ENCODE measurements around the gene ATPAF1. TPM values are rescaled to one million over a fixed set of nuclear protein-coding genes. Genes with fewer than 3 reads are reported as not detected.

Gene ATPAF1
- total RNA-seq, 2 donors from 2014 or later, result 56.1 to 84.2 TPM

DNA sequence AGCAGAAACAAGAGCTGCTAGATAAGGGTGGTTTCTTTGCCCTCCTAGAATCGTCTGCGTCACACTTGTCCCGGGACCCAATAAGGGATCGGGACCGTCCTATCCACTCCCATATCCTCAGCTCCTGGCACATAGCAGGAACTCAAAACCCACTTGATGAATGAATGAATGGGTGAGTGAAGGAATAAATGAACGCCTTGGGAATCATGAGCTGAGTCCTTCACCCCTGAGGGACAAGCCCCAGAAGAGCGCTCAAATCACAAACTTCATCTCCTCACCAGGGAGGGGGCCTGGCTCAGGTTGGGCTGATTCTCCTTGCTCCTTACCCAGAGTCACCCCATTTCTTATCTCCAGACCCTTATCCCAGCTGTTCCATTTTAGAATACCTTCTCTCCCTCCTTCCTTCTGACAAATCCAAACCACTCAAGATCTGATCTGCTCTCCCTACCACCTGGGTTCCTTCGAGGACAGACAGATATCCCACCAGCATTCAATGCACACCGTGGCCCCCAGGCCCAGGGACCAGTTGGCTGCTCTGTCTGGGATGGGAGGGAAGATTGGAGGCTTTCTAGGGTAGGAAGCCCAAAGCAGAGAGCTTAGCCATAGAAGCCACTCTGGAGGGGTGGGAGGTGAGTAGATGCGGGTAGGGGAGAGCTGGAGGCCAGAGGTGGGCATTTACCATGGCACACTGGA, 50.9 kb downstream of the ATPAF1 start:
- no peak overlapping the region for H3K27ac Mint-ChIP-seq
- no peak overlapping the region for H3K27ac ChIP-seq (ENCODE audit: low read depth, low read length)

DNA sequence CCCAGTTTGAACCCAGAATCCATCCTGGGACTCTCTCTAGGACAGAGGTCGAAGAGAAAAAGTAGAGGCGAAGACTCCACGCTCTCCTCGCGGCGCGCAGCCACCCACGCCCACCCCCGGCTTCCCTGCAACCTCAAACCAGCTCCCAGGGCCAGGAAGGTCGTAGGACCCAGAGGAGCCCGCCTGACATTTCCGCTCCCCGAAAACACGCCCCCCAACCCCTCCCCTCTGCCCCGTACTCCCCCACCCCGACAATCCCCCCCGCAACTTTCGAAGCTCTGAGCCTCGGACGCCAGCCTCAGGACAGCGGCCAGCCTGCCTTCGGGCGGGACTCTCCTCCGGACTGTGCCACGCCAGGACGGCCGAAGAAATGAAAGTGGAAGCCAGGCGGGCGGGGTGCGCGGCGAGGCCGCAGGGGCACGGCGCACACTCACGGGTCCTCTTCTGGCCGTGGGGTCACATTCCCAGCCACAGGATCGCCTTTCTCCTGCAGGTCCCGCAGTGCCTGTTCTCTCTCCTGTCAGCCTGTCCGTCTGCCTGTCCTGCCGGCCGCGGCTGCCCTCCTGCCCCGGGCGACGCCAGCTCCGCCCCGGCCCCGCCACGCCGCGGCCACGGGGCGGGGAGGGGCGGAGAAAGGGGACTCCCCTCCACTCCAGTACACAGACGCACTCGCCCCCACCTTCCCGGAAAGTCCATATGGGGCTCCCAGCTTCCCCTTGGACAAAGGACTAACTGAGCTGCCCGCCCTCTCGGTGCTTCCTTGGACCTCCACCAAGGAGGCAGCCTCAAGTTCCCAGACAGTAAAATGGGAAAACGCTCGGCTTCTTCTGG, 51.7 kb downstream of the ATPAF1 start, which contains the start of gene MOB3C:
MOB3C (minus strand) TSS at position 535 of the 831 bp plus-strand sequence. CDS start 3,490 bp downstream, outside the sequence.
- Histone ChIP-seq H3K36me3 (ENCODE audit: control insufficient read depth, insufficient read depth, low read length) (no peaks in the 10 kb centered on the region), H3K27ac (ENCODE audit: low read depth, low read length) (no peak within 1 kb of the TSS), H3K9ac (ENCODE audit: extremely low read depth, low read length, poor library complexity, severe bottlenecking) (no peak within 1 kb of the TSS), H3K4me1 (ENCODE audit: control insufficient read depth, insufficient read depth, low read length) (peaks cover 7% of the 10 kb centered on the region), H3K9me3 (ENCODE audit: control insufficient read depth, low read length) (no peaks in the 10 kb centered on the region), H3K4me3 (ENCODE audit: low read length) (peak within 1 kb of the TSS; percentile 77), H3K27me3 (ENCODE audit: control insufficient read depth, insufficient read depth, low read length, poor library complexity, severe bottlenecking) (peaks cover 36% of the 10 kb centered on the region)
- H3K27me3 Mint-ChIP-seq (ENCODE audit: insufficient read depth), result peaks cover 49% of the 10 kb centered on the region
- H3K9me3 Mint-ChIP-seq, result no peaks in the 10 kb centered on the region
- TF ChIP-seq, protein P1, sequence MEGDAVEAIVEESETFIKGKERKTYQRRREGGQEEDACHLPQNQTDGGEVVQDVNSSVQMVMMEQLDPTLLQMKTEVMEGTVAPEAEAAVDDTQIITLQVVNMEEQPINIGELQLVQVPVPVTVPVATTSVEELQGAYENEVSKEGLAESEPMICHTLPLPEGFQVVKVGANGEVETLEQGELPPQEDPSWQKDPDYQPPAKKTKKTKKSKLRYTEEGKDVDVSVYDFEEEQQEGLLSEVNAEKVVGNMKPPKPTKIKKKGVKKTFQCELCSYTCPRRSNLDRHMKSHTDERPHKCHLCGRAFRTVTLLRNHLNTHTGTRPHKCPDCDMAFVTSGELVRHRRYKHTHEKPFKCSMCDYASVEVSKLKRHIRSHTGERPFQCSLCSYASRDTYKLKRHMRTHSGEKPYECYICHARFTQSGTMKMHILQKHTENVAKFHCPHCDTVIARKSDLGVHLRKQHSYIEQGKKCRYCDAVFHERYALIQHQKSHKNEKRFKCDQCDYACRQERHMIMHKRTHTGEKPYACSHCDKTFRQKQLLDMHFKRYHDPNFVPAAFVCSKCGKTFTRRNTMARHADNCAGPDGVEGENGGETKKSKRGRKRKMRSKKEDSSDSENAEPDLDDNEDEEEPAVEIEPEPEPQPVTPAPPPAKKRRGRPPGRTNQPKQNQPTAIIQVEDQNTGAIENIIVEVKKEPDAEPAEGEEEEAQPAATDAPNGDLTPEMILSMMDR (conservative IDR thresholded peaks at IDR 0.05), result no peak
- H3K4me3 Mint-ChIP-seq, result peak within 1 kb of the TSS; percentile 69
- peaks cover 18% of the 10 kb centered on the region for H3K4me1 Mint-ChIP-seq
- DNase-seq, result peak; percentile 82
- no peak within 1 kb of the TSS for H3K27ac Mint-ChIP-seq
- no peaks in the 10 kb centered on the region for H3K36me3 Mint-ChIP-seq (ENCODE audit: low read depth)
- 8 to 9% methylated on average over 15 to 61 of the region's 62 CpGs for WGBS, 2 experiments (ENCODE audit: insufficient coverage in 1 of 2, insufficient read length in 1 of 2)

More for the DNA sequence above, 50.9 kb downstream of the ATPAF1 start:
- Mint-ChIP-seq H3K36me3 (ENCODE audit: low read depth) (no peaks in the 10 kb centered on the region), H3K27me3 (ENCODE audit: insufficient read depth) (peaks cover 49% of the 10 kb centered on the region), H3K4me1 (peaks cover 15% of the 10 kb centered on the region), H3K4me3 (peak overlapping the region; percentile 69), H3K9me3 (no peaks in the 10 kb centered on the region)
- Histone ChIP-seq H3K27me3 (ENCODE audit: control insufficient read depth, insufficient read depth, low read length, poor library complexity, severe bottlenecking) (peaks cover 36% of the 10 kb centered on the region), H3K36me3 (ENCODE audit: control insufficient read depth, insufficient read depth, low read length) (no peaks in the 10 kb centered on the region), H3K9ac (ENCODE audit: extremely low read depth, low read length, poor library complexity, severe bottlenecking) (no peak overlapping the region), H3K4me1 (ENCODE audit: control insufficient read depth, insufficient read depth, low read length) (peaks cover 7% of the 10 kb centered on the region), H3K9me3 (ENCODE audit: control insufficient read depth, low read length) (no peaks in the 10 kb centered on the region), H3K4me3 (ENCODE audit: low read length) (peak overlapping the region; percentile 77)
- WGBS, 2 experiments (ENCODE audit: insufficient coverage in 1 of 2, insufficient read length in 1 of 2), result 63 to 72% methylated on average over 4 to 10 of the region's 10 CpGs
- no peak for DNase-seq
- TF ChIP-seq, protein P1 (conservative IDR thresholded peaks at IDR 0.05), result no peak

DNA sequence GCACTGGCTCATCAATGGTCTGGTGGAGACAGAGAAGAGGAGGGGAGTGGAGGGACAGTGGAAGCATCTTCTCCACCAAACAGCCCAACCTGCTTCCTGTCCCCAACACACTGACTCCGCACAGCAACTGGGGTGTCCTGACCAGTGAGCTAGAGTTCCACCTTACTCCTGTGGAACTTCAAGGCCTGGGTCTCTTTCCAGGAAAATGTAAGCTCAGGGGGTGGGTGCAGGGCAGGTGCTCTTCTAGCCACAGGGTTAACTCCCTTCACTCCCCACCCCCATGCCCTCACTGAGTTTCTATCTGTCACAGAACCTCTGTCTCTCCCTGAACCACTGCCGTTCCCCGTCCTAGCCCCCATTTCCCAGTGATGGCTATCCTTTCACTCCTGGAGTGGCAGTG, 52.4 kb downstream of the ATPAF1 start:
- Mint-ChIP-seq H3K9me3 (no peaks in the 10 kb centered on the region), H3K27ac (no peak overlapping the region), H3K4me1 (peaks cover 26% of the 10 kb centered on the region), H3K4me3 (peak overlapping the region; percentile 69), H3K36me3 (ENCODE audit: low read depth) (no peaks in the 10 kb centered on the region), H3K27me3 (ENCODE audit: insufficient read depth) (peaks cover 48% of the 10 kb centered on the region)
- DNase-seq, result peak; percentile 46
- TF ChIP-seq, protein P1 (conservative IDR thresholded peaks at IDR 0.05), result no peak
- Histone ChIP-seq H3K9ac (ENCODE audit: extremely low read depth, low read length, poor library complexity, severe bottlenecking) (no peak overlapping the region), H3K9me3 (ENCODE audit: control insufficient read depth, low read length) (no peaks in the 10 kb centered on the region), H3K27ac (ENCODE audit: low read depth, low read length) (no peak overlapping the region), H3K4me3 (ENCODE audit: low read length) (no peak overlapping the region), H3K27me3 (ENCODE audit: control insufficient read depth, insufficient read depth, low read length, poor library complexity, severe bottlenecking) (peaks cover 36% of the 10 kb centered on the region), H3K36me3 (ENCODE audit: control insufficient read depth, insufficient read depth, low read length) (no peaks in the 10 kb centered on the region), H3K4me1 (ENCODE audit: control insufficient read depth, insufficient read depth, low read length) (peaks cover 7% of the 10 kb centered on the region)
- 89 to 93% methylated on average over 2 to 3 of the region's 3 CpGs for whole genome bisulfite sequencing, 2 experiments (ENCODE audit: insufficient coverage in 1 of 2, insufficient read length in 1 of 2)
